Panc1 (cell line): Measurements from ENCODE around the gene SLC25A31.

Experiments used
- CTCF ChIP-seq: fragments of 450-650 bp; IDR thresholded peaks from 2 replicates; pipeline ENCODE4 v1.5.1; 2017; ENCODE audit warnings: mild to moderate bottlenecking
- TF ChIP-seq, protein P1 (sequence below), 2 experiments: IDR thresholded peaks; 2 replicates each; pipeline ENCODE4 v1.6.1; 2011 to 2012; ENCODE audit warnings: low read depth in 2 of 2, control low read depth in 1 of 2, low read length in 1 of 2, mild to moderate bottlenecking in 1 of 2, moderate library complexity in 1 of 2; ENCODE audit not compliant: insufficient read depth in 1 of 2

- TF ChIP-seq CTCF: no peak
- TF ChIP-seq, protein P1, sequence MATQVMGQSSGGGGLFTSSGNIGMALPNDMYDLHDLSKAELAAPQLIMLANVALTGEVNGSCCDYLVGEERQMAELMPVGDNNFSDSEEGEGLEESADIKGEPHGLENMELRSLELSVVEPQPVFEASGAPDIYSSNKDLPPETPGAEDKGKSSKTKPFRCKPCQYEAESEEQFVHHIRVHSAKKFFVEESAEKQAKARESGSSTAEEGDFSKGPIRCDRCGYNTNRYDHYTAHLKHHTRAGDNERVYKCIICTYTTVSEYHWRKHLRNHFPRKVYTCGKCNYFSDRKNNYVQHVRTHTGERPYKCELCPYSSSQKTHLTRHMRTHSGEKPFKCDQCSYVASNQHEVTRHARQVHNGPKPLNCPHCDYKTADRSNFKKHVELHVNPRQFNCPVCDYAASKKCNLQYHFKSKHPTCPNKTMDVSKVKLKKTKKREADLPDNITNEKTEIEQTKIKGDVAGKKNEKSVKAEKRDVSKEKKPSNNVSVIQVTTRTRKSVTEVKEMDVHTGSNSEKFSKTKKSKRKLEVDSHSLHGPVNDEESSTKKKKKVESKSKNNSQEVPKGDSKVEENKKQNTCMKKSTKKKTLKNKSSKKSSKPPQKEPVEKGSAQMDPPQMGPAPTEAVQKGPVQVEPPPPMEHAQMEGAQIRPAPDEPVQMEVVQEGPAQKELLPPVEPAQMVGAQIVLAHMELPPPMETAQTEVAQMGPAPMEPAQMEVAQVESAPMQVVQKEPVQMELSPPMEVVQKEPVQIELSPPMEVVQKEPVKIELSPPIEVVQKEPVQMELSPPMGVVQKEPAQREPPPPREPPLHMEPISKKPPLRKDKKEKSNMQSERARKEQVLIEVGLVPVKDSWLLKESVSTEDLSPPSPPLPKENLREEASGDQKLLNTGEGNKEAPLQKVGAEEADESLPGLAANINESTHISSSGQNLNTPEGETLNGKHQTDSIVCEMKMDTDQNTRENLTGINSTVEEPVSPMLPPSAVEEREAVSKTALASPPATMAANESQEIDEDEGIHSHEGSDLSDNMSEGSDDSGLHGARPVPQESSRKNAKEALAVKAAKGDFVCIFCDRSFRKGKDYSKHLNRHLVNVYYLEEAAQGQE (IDR thresholded peaks at IDR 0.05; ENCODE audit: insufficient read depth in 1 of 2, low read depth in 2 of 2, low read length in 1 of 2): no peak
Observed at GRCh38 chr4:127759893-127760292, 29.7 kb downstream of the SLC25A31 start.
